Stimulated activated CD8-positive, alpha-beta memory T cell treated with anti-CD3 and anti-CD28 coated beads, Interleukin-7, amount 100 ng/mL, for 1 hour (primary cell): Measurements from ENCODE around the gene EVL.

Source experiments
- DNase-seq, 2 donors: peaks; one replicate each; pipeline ENCODE4 v3.0.0-alpha.2; 2020; ENCODE audit warnings: low read depth in 2 of 2

The EVL gene

GRCh38 chr14:100108840-100109593 lies 43.8 kb downstream of the EVL start:
- DNase-seq, result no peak

- DNase-seq, result no peak
Observed at GRCh38 chr14:100109594-100109955, 44.4 kb downstream of the EVL start.

GRCh38 chr14:100110816-100111215 lies 45.6 kb downstream of the EVL start:
- no peak for DNase-seq

- DNase-seq, result no peak
Observed at GRCh38 chr14:100111931-100112704, 46.9 kb downstream of the EVL start.

GRCh38 chr14:100114109-100114765 lies 49.0 kb downstream of the EVL start:
- DNase-seq, result no peak

- DNase-seq, result no peak
Observed at GRCh38 chr14:100115236-100115635, 50.0 kb downstream of the EVL start.

GRCh38 chr14:100115726-100116125 lies 50.5 kb downstream of the EVL start:
- DNase-seq, result no peak

GRCh38 chr14:100116134-100116533 lies 50.9 kb downstream of the EVL start:
- no peak for DNase-seq

GRCh38 chr14:100117026-100117425 lies 51.8 kb downstream of the EVL start:
- DNase-seq, result no peak

- no peak for DNase-seq
Observed at GRCh38 chr14:100117633-100118395, 52.6 kb downstream of the EVL start.

- DNase-seq, result no peak
Observed at GRCh38 chr14:100118396-100119011, 53.3 kb downstream of the EVL start.

- DNase-seq, result no peak
Observed at GRCh38 chr14:100119251-100119650, 54.0 kb downstream of the EVL start.

GRCh38 chr14:100120522-100121269 lies 55.5 kb downstream of the EVL start:
- DNase-seq, result no peak

- DNase-seq, result no peak
Observed at GRCh38 chr14:100121643-100122480, 56.6 kb downstream of the EVL start.

GRCh38 chr14:100122481-100123223 lies 57.4 kb downstream of the EVL start:
- no peak for DNase-seq

- DNase-seq, result no peak
Observed at GRCh38 chr14:100123618-100124017, 58.4 kb downstream of the EVL start.

GRCh38 chr14:100124551-100125088 lies 59.4 kb downstream of the EVL start:
- DNase-seq, result no peak

- no peak for DNase-seq
Observed at GRCh38 chr14:100126401-100126800, 61.2 kb downstream of the EVL start.
